Breast epithelium (tissue), 4 donors: ENCODE data around the gene TCFL5. TPM values are rescaled to one million over a fixed set of nuclear protein-coding genes. Genes with fewer than 3 reads are reported as not detected.

Experiments
- DNase-seq, 2 donors: peaks; one replicate each; pipeline ENCODE4 v3.0.0-alpha.2; 2019; ENCODE audit warnings: low spot score in 2 of 2
- H3K27ac ChIP-seq, 2 donors: fragments of 200-600 bp; sonication (generic) in 1 of 2; one replicate each; pipeline ENCODE4 v1.5.1; 2016 to 2019; ENCODE audit warnings: mild to moderate bottlenecking in 1 of 2
- H3K27me3 ChIP-seq, 2 donors: fragments of 200-600 bp; sonication (generic) in 1 of 2; one replicate each; pipeline versions ENCODE4 v1.5.1 to v1.6.0; 2017 to 2019; ENCODE audit warnings: control low read depth in 1 of 2, mild to moderate bottlenecking in 1 of 2
- H3K36me3 ChIP-seq: fragments of 200-600 bp; one replicate; pipeline ENCODE4 v1.5.1; 2019
- H3K4me1 ChIP-seq, 2 donors: fragments of 200-600 bp; sonication (generic); one replicate each; pipeline ENCODE4 v1.5.1; 2016 to 2019; ENCODE audit warnings: control low read depth in 1 of 2
- H3K4me3 ChIP-seq, 3 donors: fragments of 200-600 bp; sonication (generic); 1 replicate in 2 of 3; 2 replicates in 1 of 3; pipeline ENCODE4 v1.5.1; 2016 to 2019; ENCODE audit warnings: mild to moderate bottlenecking in 3 of 3, moderate library complexity in 2 of 3
- H3K9me3 ChIP-seq, 2 donors: fragments of 200-600 bp; sonication (generic) in 1 of 2; one replicate each; pipeline ENCODE4 v1.5.1; 2016 to 2019; ENCODE audit warnings: control low read depth in 1 of 2
- POLR2A ChIP-seq: fragments of 450-650 bp; IDR thresholded peaks from one replicate; pipeline ENCODE4 v1.6.1; 2016; ENCODE audit warnings: antibody characterized with exemption, mild to moderate bottlenecking, moderate library complexity
- POLR2AphosphoS5 ChIP-seq, 3 donors: sonication (generic); formaldehyde crosslinking; IDR thresholded peaks; one replicate each; pipeline ENCODE4 v1.6.1; 2017; ENCODE audit warnings: antibody characterized with exemption in 3 of 3
- intact Hi-C: fragments of 100-400 bp; cut with DNase I; formaldehyde crosslinking; loops from one replicate; pipeline ENCODE4 v1.15.1; 2023; ENCODE audit warnings: low total_unique reads
- total RNA-seq, 3 donors: library from RNA; depleted of rRNA; stranded (reverse); fragments of >200 nt; gene quantifications; one replicate each; pipeline ENCODE4 v1.1.0, GENCODE V29; 2016
- TF ChIP-seq, protein P1 (sequence below), 3 donors: fragments of 450-650 bp; IDR thresholded peaks; one replicate each; pipeline ENCODE4 v1.5.1; 2016 to 2017; ENCODE audit warnings: antibody characterized with exemption in 3 of 3, mild to moderate bottlenecking in 3 of 3, moderate library complexity in 3 of 3

Gene TCFL5
- total RNA-seq, 3 donors from 2014 or later: 7.8 to 21.0 (median 12.5) TPM

DNA sequence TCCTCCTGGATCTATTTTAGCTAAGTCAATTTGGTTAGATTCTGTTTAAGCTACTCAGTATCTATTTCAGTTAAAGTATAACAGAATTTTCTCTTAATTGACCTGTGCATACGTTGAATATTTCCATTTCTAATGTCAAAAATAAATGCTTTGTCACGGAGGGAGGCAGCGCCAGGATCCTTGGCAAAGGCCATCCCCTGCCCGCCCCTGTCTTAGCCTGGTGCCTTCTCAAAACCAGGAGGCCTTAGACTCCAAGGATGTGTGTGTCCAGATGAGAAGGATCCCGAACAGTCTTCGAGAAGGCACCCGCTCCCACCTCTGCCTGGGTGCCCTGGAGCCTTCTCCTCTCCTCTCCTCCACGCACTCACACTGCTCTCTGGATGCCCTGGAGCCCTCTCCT lies 22.4 kb downstream of the TCFL5 start:
- Histone ChIP-seq H3K4me1 (no peaks in the 10 kb centered on the region), H3K27ac (no peak overlapping the region), H3K27me3 (no peaks in the 10 kb centered on the region), H3K9me3 (no peaks in the 10 kb centered on the region), H3K36me3 (no peaks in the 10 kb centered on the region), H3K4me3 (no peak overlapping the region)
- intact Hi-C loops: no loop called here
- TF ChIP-seq, protein P1, sequence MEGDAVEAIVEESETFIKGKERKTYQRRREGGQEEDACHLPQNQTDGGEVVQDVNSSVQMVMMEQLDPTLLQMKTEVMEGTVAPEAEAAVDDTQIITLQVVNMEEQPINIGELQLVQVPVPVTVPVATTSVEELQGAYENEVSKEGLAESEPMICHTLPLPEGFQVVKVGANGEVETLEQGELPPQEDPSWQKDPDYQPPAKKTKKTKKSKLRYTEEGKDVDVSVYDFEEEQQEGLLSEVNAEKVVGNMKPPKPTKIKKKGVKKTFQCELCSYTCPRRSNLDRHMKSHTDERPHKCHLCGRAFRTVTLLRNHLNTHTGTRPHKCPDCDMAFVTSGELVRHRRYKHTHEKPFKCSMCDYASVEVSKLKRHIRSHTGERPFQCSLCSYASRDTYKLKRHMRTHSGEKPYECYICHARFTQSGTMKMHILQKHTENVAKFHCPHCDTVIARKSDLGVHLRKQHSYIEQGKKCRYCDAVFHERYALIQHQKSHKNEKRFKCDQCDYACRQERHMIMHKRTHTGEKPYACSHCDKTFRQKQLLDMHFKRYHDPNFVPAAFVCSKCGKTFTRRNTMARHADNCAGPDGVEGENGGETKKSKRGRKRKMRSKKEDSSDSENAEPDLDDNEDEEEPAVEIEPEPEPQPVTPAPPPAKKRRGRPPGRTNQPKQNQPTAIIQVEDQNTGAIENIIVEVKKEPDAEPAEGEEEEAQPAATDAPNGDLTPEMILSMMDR (IDR thresholded peaks at IDR 0.05): no peak
- TF ChIP-seq POLR2AphosphoS5 (IDR thresholded peaks at IDR 0.05) (no peak), POLR2A (no peak)
- DNase-seq: no peak

- H3K36me3 ChIP-seq: no peaks in the 10 kb centered on the region
- H3K4me1 ChIP-seq: no peaks in the 10 kb centered on the region
- H3K9me3 ChIP-seq: no peaks in the 10 kb centered on the region
- intact Hi-C loops: no loop called here
- no peak overlapping the region for H3K4me3 ChIP-seq
- TF ChIP-seq POLR2A: no peak
- TF ChIP-seq, protein P1 (IDR thresholded peaks at IDR 0.05): no peak
- no peaks in the 10 kb centered on the region for H3K27me3 ChIP-seq
- H3K27ac ChIP-seq: peak overlapping the region in 1 of 2 donors; percentile 20
- DNase-seq: peak in 1 of 2 donors; percentile 65
These were observed 23.3 kb downstream of the TCFL5 start for GRCh38 chr20:62838128-62838891.

- Histone ChIP-seq H3K36me3 (no peaks in the 10 kb centered on the region), H3K27me3 (no peaks in the 10 kb centered on the region), H3K4me1 (peaks cover 0 to 4% of the 10 kb centered on the region in 2 donors), H3K4me3 (no peak overlapping the region), H3K27ac (peak overlapping the region in 1 of 2 donors; percentile 12), H3K9me3 (no peaks in the 10 kb centered on the region)
- TF ChIP-seq POLR2AphosphoS5 (IDR thresholded peaks at IDR 0.05): no peak
- intact Hi-C loops: no loop called here
- no peak for DNase-seq
These were observed 23.9 kb downstream of the TCFL5 start for GRCh38 chr20:62837790-62838127.

- no peaks in the 10 kb centered on the region for H3K27me3 ChIP-seq
- intact Hi-C loops: no loop called here
- peak overlapping the region in 1 of 3 donors; percentile 60 for H3K4me3 ChIP-seq
- DNase-seq: no peak
- H3K9me3 ChIP-seq: no peaks in the 10 kb centered on the region
- H3K36me3 ChIP-seq: no peaks in the 10 kb centered on the region
- peaks cover 6 to 8% of the 10 kb centered on the region in 2 donors for H3K4me1 ChIP-seq
- TF ChIP-seq POLR2AphosphoS5 (IDR thresholded peaks at IDR 0.05) (no peak), POLR2A (no peak)
- TF ChIP-seq, protein P1 (IDR thresholded peaks at IDR 0.05): no peak
- peak overlapping the region in 1 of 2 donors; percentile 82 for H3K27ac ChIP-seq
These were observed 24.6 kb downstream of the TCFL5 start for GRCh38 chr20:62836967-62837490.

DNA sequence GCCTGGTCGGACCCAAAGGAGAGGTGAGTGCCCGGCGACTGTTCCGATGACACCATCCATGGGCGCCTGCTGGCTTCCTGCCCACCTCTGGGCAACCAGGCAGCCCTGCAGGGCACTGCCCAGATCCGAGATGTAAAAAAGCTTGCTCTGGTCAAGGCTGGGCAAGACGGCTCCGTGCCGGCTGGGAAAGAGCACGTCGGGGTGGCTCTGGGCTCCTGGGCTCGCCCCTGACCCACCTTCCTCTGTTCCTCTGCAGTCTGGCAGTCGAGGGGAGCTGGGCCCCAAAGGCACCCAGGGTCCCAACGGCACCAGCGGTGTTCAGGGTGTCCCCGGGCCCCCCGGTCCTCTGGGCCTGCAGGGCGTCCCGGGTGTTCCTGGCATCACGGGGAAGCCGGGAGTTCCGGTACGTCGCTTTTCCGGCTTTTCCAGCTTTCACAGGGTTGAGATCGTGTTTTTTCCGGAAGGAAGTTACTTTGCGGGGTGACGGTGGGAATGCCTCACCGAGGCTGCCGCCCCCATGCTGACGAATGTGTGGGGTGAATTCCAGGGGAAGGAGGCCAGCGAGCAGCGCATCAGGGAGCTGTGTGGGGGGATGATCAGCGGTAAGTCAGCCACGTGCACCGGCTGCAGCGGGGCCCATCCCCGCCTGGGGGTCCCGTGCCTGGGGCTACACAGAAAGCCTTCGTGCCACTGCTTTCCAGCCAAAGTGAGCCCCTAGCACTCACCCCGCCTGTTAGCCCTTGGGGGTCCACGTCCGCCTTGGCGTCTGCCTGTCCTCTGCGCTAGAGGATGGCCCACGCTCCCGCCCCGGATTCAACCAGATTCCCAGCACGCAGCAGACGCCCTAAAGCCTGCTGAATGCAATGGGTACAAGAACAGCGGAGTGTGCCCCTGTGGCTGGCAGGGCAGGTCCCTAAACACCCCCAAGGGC lies 25.4 kb downstream of the TCFL5 start:
- intact Hi-C loops: no loop called here
- DNase-seq: no peak
- Histone ChIP-seq H3K4me3 (peak overlapping the region in 2 of 3 donors; percentile 36 to 60), H3K36me3 (no peaks in the 10 kb centered on the region), H3K4me1 (peaks cover 7 to 9% of the 10 kb centered on the region in 2 donors), H3K27me3 (no peaks in the 10 kb centered on the region), H3K9me3 (no peaks in the 10 kb centered on the region), H3K27ac (peak overlapping the region in 1 of 2 donors; percentile 82)
- TF ChIP-seq POLR2AphosphoS5 (IDR thresholded peaks at IDR 0.05) (peak in 1 of 3 donors; percentile 30), POLR2A (no peak)
- TF ChIP-seq, protein P1 (IDR thresholded peaks at IDR 0.05): no peak
